SU-DHL-6 (cell line): ENCODE results near the gene CTLA4.

Experiments used
- H2AFZ ChIP-seq: fragments of 200-600 bp; sonication (generic); 2 replicates; pipeline ENCODE4 v1.6.1; 2014; ENCODE audit warnings: low read depth, mild to moderate bottlenecking, moderate library complexity, mixed read lengths, antibody characterized with exemption, low read length; ENCODE audit not compliant: severe bottlenecking
- H3F3A ChIP-seq: fragments of 200-600 bp; shearing (Covaris generic); 2 replicates; pipeline ENCODE4 v1.6.0; 2016; ENCODE audit warnings: antibody characterized with exemption, mild to moderate bottlenecking; ENCODE audit not compliant: insufficient read depth
- H3K27ac ChIP-seq: fragments of 200-600 bp; sonication (generic); 2 replicates; pipeline ENCODE4 v1.5.1; 2016; ENCODE audit warnings: low read depth, mild to moderate bottlenecking, low read length, moderate library complexity, mixed read lengths
- H3K27me3 ChIP-seq: fragments of 200-600 bp; sonication (generic), shearing (Covaris generic); 2 replicates; pipeline ENCODE4 v1.6.0; 2014; ENCODE audit warnings: mild to moderate bottlenecking, low read length
- H3K36me3 ChIP-seq: fragments of 200-600 bp; sonication (generic); 2 replicates; pipeline ENCODE4 v1.6.1; 2014; ENCODE audit warnings: mild to moderate bottlenecking, low read length, mixed read lengths
- H3K4me2 ChIP-seq: fragments of 300-600, 200-600 bp; shearing (Covaris generic), sonication (generic); 2 replicates; pipeline ENCODE4 v1.6.0; 2014; ENCODE audit warnings: low read length, low read depth, mild to moderate bottlenecking; ENCODE audit not compliant: poor library complexity, severe bottlenecking
- H3K4me3 ChIP-seq: fragments of 200-600 bp; sonication (generic); 2 replicates; pipeline ENCODE4 v1.5.1; 2014; ENCODE audit warnings: antibody characterized with exemption, low read length, mild to moderate bottlenecking, mixed read lengths; ENCODE audit not compliant: insufficient read depth, poor library complexity, severe bottlenecking
- H3K79me2 ChIP-seq: fragments of 200-600 bp; sonication (generic); 2 replicates; pipeline ENCODE4 v1.6.1; 2014; ENCODE audit warnings: mild to moderate bottlenecking, low read length, moderate library complexity; ENCODE audit not compliant: insufficient read depth
- H3K9ac ChIP-seq: fragments of 200-600 bp; sonication (generic); 2 replicates; pipeline ENCODE4 v1.7.0; 2014; ENCODE audit warnings: mild to moderate bottlenecking, low read length
- H3K9me2 ChIP-seq: fragments of 200-600 bp; sonication (generic); replicated peaks from 2 replicates; pipeline ENCODE4 v1.6.1; 2014; ENCODE audit warnings: low read length; ENCODE audit not compliant: insufficient read depth
- H3K9me3 ChIP-seq: fragments of 200-600 bp; sonication (generic); 2 replicates; pipeline ENCODE4 v1.6.1; 2014; ENCODE audit warnings: low read length, mixed read lengths; ENCODE audit not compliant: insufficient read depth
- H4K20me1 ChIP-seq: fragments of 200-600 bp; sonication (generic); 2 replicates; pipeline ENCODE4 v1.6.1; 2014; ENCODE audit warnings: low read depth, mild to moderate bottlenecking, antibody characterized with exemption, low read length, moderate library complexity, mixed read lengths
- EZH2phosphoT487 ChIP-seq: fragments of 200-600 bp; sonication (generic), shearing (Covaris generic); conservative IDR thresholded peaks from 2 replicates; pipeline ENCODE4 v1.6.1; 2018; ENCODE audit warnings: mild to moderate bottlenecking, antibody characterized with exemption, low read length, moderate library complexity, mixed read lengths
- TF ChIP-seq, protein P1 (sequence below): fragments of 200-600 bp; sonication (generic); IDR thresholded peaks from one replicate; pipeline ENCODE4 v1.5.1; 2017; ENCODE audit warnings: antibody characterized with exemption, mild to moderate bottlenecking, low read length, moderate library complexity; ENCODE audit not compliant: insufficient read depth, poor library complexity, severe bottlenecking

The CTLA4 gene

DNA sequence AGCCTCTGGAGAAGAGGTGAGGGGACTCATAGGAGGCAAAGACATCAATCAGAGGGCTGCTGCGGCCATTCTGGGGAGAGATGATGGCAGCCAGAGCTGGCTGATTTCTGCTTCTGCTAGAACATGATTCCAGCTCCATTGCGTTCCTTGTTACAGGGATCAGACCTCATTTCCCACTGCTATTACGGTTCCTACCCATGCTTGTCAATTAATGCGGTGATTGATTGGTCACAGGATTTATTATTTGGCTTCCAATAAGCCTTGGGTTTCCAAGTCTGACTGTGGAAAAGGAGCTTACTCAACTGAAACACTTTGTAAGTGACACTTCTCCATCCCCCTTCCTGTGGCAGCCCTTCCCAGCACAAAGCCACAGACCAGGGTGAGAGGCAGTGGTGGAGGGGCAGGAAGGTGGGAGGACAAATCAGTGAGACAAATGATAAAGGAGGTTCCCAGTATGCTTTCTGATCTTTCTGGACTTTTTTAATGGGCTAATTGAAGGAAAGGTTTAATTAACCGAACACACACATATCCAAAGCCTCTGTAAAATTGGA lies 26.8 kb upstream of the CTLA4 start:
- H3K9me3 ChIP-seq = no peaks in the 10 kb centered on the region
- H3K4me2 ChIP-seq = no peak overlapping the region
- H3K36me3 ChIP-seq = no peaks in the 10 kb centered on the region
- no peak overlapping the region for H3K27ac ChIP-seq
- H4K20me1 ChIP-seq = no peaks in the 10 kb centered on the region
- no peaks in the 10 kb centered on the region for H3K79me2 ChIP-seq
- H3K9me2 ChIP-seq = no peaks in the 10 kb centered on the region
- TF ChIP-seq, protein P1, sequence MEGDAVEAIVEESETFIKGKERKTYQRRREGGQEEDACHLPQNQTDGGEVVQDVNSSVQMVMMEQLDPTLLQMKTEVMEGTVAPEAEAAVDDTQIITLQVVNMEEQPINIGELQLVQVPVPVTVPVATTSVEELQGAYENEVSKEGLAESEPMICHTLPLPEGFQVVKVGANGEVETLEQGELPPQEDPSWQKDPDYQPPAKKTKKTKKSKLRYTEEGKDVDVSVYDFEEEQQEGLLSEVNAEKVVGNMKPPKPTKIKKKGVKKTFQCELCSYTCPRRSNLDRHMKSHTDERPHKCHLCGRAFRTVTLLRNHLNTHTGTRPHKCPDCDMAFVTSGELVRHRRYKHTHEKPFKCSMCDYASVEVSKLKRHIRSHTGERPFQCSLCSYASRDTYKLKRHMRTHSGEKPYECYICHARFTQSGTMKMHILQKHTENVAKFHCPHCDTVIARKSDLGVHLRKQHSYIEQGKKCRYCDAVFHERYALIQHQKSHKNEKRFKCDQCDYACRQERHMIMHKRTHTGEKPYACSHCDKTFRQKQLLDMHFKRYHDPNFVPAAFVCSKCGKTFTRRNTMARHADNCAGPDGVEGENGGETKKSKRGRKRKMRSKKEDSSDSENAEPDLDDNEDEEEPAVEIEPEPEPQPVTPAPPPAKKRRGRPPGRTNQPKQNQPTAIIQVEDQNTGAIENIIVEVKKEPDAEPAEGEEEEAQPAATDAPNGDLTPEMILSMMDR = no peak
- no peak for TF ChIP-seq EZH2phosphoT487
- H3K4me3 ChIP-seq = no peak overlapping the region
- no peaks in the 10 kb centered on the region for H3K27me3 ChIP-seq
- no peak overlapping the region for H3K9ac ChIP-seq
- H3F3A ChIP-seq = no peaks in the 10 kb centered on the region
- H2AFZ ChIP-seq = no peak overlapping the region

DNA sequence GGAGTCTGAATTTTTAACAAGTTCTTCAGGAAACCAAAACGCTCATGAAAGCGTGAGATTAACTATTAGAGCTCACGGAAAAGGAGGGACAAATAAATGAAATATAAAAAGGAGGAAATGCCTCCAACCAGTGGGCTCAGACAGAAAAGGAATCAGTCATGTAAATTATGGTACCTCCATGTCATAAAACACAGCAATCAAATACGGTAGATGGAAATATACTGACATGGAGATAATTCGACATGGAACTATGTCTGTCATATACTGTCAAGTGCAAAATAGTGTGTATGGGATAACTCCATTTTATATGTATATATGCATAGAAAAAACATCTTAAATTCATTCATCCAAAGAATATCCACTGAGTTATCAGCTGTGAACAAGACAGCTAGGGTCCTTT lies 25.9 kb upstream of the CTLA4 start:
- Histone ChIP-seq H3K4me3 (no peak overlapping the region), H3K9ac (no peak overlapping the region), H3K36me3 (no peaks in the 10 kb centered on the region), H3K27me3 (no peaks in the 10 kb centered on the region), H4K20me1 (no peaks in the 10 kb centered on the region), H3K4me2 (no peak overlapping the region), H3K27ac (no peak overlapping the region), H2AFZ (no peak overlapping the region), H3K9me3 (no peaks in the 10 kb centered on the region), H3K9me2 (no peaks in the 10 kb centered on the region), H3K79me2 (no peaks in the 10 kb centered on the region), H3F3A (no peaks in the 10 kb centered on the region)
- TF ChIP-seq, protein P1 = no peak
- no peak for TF ChIP-seq EZH2phosphoT487

DNA sequence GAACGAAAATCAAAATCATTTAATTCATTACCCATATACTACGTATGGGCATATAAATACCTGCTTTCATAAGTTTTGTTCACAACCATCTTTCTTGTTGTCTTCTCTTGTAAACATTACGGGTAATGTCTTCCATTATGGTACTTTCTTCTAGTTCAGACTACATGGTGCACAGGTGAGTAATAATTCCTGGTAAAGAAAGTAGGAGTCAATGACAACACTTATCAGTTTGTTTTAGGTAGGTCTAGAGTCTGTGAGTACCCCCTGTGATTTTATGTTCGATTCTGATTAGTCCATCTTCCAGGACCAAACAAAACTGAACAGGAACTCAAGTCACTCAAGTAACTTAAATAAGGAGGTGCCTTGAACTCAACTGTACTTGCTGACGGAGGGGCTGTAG lies 25.2 kb upstream of the CTLA4 start:
- Histone ChIP-seq H4K20me1 (no peaks in the 10 kb centered on the region), H3K9me3 (no peaks in the 10 kb centered on the region), H3K27ac (no peak overlapping the region), H3K9me2 (no peaks in the 10 kb centered on the region), H3K27me3 (no peaks in the 10 kb centered on the region), H3K36me3 (no peaks in the 10 kb centered on the region), H2AFZ (no peak overlapping the region), H3K4me3 (no peak overlapping the region), H3K9ac (no peak overlapping the region), H3K4me2 (no peak overlapping the region), H3K79me2 (no peaks in the 10 kb centered on the region), H3F3A (no peaks in the 10 kb centered on the region)
- TF ChIP-seq, protein P1 = no peak
- no peak for TF ChIP-seq EZH2phosphoT487
